HG02759 (cell line): Measurements from ENCODE around the gene NXPE3.
A peak's percentile ranks its signal among the peaks of the same experiment; 100 is the strongest.

Experiments used
- ATAC-seq: cut with Tn5 transposase; IDR thresholded peaks from one replicate; pipeline ENCODE4 v1.9.1; 2021; ENCODE audit warnings: mild to moderate bottlenecking, moderate library complexity; ENCODE audit not compliant: unreplicated experiment

NXPE3 gene

DNA sequence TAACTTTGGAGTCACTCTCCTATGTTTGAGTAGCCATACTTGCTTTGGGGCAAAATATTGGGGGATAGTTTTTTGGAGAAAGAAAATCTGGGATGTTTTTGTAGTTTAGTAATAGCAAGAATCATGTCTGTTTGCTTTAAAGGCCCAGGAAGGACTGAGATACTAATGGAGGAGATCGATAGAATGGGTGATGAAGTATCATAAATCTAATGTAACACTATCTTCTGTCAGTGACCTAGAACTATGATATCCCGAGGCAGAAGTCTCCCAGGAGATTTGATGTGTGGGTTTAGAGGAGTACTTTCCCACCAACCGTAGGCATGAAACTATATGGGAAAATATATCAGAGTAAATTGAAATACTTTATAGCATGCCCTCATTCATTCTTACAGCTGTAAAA, 49.3 kb downstream of the NXPE3 start:
- ATAC-seq: no peak

DNA sequence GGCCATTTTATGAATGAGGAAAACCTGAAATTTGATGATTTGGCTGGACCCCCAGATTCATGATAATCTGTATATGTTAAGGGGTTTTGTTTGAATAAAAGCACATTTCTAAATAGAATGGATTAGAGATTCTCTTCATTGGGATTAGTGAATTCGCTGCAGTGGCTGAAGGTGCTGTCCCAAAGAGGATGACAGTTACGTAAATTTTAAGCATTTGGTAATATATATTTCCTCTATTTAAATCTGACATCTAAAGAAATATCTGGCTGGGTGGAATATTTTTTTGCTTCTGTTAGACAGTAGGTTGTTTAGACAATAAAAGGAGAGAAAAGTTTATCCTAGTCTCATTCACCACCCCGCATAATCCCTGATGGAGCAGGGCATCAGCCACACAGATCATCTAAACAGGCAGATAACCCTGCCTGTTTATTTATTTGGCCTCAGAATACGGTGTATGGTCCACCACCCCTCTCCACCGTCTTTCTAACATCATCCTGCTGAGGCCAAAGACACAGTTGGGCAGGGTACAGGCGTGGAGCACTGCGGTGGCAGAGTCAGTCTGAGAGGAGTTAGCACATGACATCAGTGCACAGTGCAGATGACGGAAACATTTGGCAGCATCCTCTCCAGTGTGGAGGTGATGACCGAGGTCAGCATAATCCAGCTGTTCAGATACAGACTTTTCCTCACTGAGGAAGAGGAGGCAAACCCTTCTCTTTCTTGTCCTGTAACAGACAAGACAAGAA, 49.9 kb downstream of the NXPE3 start:
- ATAC-seq: peak; percentile 49

DNA sequence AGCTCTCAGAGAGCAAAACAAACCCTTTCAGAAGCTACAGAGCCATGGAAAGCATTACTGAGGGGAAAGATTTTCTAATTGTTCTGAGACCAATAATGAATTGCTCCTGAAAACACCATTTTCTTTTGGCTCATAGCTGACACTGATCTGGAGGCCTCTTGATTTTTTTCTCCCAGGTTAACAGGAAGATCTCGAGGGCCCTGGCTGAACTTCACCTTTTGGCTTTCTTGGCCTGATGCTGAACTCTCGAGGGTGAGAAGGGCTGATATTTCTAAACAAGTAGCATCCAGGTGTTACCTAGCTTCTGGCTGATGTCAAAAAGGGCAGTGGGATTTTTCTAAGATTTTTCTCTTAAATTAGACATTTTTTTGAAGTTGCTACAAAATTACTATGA, 50.4 kb downstream of the NXPE3 start:
- ATAC-seq: no peak

DNA sequence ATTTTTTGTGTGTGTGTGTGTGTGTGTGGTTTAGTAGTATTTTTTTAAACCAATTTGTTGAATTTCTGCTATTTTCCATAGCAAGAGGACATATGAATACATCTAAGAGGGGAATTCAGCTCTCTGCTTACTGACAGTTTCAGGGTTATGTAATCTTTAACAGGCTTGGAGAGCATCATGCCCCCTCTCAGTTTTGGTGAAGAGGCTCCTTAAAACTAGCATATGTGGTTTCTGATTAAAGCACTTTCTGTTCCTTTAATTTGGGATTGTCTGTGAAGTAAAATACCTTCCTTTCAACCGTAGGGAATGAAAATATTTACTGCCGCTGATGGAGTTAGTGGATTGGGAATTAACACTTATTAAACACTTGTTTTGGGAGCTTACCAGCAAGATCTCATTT, 50.9 kb downstream of the NXPE3 start:
- peak; percentile 14 for ATAC-seq

DNA sequence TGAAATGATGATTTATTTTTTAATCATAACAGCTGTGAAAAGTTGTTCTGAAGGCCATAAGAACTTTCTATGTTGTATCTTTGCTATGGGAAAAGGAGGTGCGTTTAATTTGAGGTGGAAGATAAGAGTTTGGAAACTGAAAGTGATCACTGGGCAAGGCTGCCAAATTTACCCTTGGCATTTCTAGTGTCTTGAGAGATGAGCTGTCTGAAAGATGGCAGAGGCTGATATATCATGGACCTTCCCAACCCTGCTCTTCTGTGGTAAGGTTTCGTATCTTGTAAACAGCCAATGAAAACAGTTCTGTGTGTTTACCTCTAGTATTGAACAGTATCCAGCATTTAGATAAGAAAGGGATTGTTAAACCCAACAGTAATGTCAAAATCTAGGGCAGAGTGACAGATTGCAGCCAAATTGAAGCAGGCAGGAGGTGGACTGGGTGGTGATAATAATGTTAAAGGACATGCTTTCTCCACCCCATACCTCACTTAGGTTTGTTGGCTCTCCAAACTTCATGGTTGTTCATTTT, 54.5 kb downstream of the NXPE3 start:
- no peak for ATAC-seq

DNA sequence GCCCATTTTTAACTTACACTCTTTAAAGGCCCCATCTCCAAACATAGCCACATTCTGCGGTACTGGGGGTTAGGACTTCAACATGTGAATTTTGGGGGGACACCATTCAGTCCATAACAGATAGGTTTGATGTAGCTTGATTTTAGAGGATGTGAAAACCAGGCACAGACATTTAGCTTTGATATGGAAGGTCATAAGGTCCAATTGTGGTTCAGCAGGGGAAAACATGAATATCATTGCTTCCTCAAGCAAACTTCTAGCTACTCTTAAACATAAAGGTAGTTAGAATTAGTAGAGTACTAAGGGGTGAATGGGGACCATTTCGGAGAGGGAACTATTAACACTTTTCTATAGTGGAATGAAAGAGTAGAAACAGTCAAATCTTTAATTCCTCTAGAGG, 56.7 kb downstream of the NXPE3 start:
- no peak for ATAC-seq

DNA sequence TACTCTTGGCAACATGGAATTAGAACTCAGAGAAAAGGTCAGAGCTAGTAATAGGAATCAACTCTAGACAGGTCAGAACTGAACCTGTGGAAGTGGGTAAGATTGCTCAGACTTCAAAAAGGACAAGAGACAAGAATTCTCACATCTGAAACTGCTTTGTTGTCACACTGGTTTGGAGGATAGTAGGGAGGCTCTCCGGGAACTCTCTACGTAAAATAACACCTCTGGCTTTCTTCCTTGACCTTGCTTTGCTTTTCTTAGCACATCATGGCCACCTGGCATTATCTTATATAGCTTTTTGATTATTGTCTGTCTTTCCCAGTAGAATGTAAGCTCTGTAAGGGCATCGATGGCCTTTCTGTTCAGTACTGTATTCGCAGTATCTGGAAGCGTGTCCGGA, 57.1 kb downstream of the NXPE3 start:
- ATAC-seq: no peak

DNA sequence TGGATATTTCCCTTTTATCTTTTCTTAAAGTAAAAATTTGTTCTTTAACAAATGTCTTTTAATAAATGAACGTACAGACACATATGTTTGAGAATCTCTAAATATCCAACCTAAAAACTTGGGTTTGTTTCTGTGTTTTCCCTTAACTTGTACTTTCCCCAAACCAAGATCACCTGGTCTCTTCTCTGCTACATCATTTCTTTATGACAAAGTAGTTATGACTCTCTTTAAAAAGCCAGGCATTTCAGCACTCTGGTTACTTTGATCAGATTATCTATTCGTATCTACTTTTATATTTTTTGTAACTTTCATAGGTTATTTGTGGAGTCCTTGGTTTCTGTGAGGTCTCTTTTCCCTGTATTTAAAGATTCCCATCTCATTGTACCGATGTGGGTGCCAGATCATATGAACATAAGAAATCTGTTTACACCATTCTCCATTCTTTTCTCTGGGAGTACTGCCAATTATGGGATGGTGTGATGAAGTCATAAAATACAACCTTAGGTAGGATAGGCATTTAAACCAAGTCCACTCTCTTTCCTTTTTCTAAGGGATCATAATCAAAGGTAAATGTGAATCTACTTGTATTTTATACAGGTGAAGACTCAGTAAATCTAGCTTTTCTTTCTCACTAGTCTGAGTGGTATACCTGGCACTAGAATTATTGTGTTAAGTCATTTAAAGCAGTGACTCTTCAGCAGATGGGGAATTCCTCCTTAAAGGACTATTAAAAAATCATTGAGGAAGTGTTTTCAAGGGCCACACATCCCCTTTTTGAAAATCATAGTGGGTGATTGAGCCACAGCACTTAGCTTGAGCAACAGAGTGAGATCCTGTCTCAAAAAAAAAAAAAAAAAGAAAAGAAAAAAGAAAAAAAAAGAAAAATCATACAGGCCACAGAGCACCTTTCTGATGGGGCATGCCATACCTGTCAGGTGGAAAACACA, 57.9 kb downstream of the NXPE3 start:
- ATAC-seq: peak; percentile 55

DNA sequence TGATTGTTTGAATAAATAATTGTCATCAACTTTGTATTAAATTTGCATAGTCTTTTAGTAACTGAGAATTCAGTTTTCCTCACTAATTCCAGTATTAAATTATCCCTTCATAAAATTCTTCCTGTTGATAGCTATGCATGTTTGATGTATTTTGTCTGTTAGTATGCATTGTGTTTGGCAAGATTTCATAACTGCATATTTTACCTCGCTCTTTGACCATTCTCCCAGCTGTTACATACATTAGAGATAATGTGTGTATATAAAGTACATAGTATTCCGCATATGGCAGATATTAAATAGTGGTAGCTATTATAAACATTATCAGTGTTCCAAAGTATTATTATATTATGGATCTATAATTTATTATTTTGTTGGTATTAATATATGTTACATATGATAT, 59.7 kb downstream of the NXPE3 start:
- no peak for ATAC-seq

DNA sequence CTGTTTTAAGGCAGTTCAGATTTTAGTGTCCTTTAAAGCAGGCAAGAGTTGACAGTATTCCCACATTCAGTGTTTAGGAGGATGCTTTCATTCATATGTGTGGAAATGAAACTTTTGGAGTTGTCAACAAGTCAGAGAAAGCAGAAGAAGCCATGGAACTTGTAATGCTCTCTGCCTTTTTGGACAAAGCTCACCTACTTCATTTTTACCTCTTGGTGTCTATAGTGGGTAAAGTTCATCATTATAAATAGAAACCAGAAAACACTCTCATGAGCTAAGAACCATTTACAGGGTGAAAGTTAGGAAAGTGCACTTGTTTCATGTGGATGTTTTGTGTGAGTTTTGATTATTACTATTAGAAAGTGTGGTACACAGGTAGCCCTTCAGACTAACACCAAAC, 61.1 kb downstream of the NXPE3 start:
- ATAC-seq: no peak

DNA sequence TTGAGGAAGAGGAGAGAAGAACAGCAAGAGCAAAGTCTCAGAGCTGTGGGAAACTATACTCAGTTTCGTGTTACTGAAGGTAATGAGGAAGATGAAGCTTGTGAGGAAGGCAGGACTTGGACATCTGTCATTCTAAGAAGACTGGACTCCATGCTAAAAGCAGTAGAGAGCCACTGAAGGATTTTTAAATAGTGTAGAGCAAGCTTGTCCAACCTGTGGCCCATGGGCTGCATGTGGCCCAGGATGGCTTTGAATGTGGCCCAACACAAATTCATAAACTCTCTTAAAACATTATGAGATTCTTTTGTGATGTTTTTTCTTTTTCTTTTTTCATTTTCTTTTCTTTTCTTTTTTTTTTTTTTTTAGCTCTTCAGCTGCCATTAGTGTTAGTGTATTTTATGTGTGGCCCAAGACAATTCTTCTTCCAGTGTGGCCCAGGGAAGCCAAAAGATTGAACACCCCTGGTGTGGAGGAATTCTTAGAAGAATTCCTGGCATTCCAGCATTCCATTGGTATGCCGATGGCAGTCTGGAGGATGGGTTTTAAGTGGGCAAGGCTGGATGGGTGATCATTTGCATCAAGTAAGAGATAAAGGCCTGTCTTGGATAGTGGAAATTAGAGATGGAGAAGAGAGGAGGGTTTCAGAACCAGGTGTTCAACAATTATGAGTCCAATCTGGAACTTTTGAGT, 63.4 kb downstream of the NXPE3 start:
- ATAC-seq: no peak

DNA sequence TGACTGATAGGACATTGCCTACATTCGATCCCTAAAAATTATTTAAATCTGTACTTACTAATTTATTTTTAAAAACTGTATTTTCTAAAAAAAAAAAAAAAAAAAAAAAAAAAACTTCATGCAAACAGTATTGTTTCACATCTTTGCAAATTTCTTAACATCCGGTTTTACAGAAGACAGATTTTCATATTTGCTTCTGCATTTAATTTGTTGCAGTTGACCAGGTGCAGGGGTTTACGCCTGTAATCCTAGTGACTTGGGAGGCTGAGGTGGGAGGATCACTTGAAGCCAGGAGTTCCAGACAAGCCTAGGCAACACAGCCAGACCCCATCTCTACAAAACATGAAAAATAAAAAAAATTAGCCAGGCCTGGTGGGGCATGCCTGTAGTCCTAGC, 63.9 kb downstream of the NXPE3 start:
- no peak for ATAC-seq

DNA sequence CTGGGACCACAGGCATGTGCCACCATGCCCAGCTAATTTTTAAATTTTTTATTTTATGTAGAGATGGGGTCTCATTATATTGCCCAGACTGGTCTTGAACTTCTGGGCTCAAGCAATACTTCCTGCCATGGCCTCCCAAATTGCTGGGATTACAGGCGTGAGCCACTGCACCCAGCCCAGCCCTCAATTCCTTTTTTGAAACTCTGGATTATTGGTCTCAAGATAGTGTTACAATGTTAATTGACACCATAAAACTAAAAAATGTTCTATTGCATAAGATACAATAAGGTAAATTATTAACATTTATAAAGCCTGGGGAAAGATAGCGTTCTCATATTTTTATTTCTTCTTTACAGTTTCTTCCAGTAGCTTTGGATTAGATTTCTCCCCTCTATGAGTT, 66.4 kb downstream of the NXPE3 start:
- ATAC-seq: no peak

DNA sequence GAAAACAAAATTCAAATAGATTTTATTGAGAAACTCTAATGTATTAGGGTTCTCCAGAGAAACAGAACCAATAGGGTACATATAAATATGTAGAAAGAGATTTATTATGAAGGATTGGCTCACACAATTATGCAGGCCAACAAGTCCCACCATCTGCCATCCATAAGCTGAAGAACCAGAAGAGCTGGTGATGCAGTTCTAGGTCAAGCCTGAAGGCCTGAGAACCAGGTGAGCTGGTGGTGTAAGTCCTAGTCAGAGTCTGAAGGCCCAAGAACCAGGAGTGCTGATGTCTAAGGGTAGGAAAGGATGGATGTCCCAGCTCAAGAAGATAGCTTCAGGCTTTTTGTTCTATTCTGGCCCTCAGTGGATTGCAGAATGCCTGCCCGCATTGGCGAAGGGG, 67.7 kb downstream of the NXPE3 start:
- no peak for ATAC-seq

DNA sequence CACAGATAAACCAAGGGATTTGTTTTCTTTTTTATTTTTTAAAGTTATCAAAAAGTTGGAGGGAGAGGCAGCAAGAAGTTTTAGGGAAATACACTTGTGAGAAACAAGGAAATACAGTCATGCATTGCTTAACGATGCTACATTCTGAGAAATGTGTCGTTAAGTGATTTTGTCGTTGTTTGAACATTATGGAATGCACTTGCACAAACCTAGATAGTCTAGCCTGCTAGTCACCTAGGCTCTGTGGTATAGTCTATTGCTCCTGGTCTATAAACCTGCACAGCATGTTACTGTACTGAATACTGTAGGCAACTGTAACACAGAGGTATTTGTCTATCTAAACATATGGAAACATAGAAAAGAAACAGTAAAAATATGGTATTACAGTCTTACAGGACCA, 68.3 kb downstream of the NXPE3 start:
- ATAC-seq: no peak

DNA sequence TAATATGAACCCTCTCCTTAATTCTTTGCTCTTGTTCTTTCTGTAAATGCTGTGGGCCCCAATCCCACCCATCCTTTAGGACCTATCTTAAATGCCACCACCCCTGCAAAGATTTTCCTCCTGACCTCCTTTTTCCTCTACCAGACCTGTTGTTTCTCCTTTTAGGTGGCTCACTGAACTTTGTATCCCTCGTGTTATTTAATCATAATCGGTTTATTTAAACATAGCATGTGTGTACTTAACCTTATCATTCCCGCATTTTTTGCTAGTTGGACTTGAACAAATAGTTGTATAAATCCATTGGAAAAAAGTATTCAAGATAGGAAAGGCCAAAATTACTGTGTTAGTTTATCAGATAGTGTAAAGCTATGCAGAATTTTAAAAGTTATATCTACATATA, 69.3 kb downstream of the NXPE3 start:
- no peak for ATAC-seq

DNA sequence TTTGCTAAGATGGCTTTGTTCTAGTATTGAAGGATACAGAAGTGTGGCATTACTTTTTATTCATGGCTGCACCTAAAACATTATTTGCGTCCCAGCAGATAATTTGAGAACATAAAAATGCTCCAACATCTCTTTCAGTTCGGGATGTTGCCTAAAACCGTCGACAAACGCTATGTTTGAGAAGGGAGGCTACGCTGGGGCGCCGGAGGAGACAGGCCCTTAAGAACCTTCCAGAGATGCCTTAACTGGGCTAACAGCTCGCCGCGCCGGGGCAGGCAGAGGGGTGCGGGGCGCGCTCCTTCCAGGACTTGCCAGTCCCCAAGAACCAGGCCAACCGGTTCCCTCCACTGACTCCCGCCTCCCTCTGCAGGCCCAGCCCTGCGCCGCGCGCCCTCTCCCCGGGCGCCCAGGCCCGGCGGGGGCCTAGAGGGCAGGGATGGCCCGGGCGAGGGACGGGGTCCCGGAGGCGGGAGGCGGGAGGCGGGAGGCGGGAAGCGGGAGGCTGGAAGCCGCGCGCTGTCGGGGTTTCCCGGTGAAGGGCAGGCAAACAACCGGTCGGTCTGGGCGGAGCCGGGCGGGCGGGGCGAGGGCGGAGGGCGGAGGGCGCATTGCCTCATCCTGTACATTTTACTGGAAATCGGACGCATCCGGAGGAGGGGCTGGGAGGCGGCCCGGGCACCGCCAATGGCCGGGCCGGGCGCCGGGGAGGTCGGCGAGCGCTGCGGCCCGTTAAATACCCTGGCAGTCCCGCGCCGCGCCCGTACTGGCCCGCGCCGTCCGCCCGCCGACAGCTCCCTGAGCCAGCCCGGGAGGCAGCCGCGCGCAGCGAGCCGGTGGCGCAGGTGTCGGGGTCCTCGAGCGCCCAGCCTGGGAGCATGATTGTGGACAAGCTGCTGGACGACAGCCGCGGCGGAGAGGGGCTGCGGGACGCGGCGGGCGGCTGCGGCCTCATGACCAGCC, 70.0 kb downstream of the NXPE3 start, which contains the start of gene NFKBIZ:
NFKBIZ (plus strand) TSS at position 761 of the 960 bp plus-strand sequence; CDS start at position 876, 115 bp downstream.
- peak; percentile 79 for ATAC-seq

DNA sequence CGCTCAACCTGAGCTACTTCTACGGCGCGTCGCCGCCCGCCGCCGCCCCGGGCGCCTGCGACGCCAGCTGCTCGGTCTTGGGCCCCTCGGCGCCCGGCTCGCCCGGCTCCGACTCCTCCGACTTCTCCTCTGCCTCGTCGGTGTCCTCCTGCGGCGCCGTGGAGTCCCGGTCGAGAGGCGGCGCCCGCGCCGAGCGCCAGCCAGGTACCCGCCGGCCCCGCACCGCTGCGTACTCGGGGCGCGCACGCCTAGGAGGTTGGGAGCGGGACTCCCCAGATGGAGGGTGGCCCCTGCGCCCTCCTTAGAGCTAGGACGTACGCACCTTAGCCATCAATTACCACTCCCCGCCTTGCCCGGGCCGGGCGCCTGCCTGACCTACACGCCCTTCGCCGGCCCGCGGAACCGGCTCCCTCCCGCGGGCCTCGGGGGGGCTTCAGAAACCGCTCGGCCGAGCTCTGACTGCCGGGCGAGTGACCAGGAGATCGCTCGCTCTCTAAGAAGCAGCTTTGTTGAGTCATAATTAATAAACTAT, 70.8 kb downstream of the NXPE3 start:
- ATAC-seq: peak; percentile 30

DNA sequence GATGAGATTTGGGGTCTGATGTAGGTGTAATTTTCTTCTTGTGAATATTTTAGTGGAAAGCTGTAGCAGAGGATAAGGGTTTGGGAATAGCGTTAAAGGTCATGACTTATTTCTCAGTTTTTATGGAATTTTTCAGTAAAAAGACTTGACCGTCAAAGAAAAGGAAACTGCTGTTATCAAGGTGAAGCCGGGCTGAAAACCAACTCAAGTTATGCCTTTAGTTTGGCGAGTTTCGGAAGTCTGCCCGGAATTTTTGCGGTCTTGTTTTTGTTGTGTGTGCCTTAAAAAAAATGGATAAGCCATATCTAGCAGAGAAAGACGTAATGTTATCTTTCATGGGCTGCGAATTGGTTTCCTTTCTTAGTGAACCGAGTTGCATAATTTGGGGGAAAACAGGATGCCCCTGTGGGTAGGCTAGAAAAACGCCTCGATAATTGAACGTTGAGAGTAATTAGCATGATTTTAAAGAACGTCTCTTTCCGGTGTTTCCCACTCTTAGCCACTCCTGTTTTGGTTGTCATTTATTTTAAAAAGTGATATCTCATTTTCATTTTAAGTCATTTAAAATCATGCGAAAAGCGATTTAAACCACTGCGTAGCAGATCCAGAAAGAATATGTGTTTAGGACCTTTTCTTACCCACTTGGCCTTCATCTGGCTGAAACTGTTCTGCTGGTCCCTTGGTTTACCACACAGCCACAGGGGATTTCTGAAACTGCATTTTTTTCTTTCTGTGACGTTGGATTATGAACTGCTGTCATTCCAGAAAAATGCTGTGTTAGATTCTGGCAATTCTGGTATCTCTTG, 71.4 kb downstream of the NXPE3 start:
- ATAC-seq: peak; percentile 26
